NCI-H2171 treated with DMSO at 0.1 percent for 48 hours (cell line): ENCODE measurements around the gene RAB28.

ENCODE experiments used
- DNase-seq: peaks from one replicate; lab custom pipeline; 2025; lab: John Stamatoyannopoulos, UW

Gene RAB28

GRCh38 chr4:13509442-13509841, 25.3 kb upstream of the RAB28 start:
- DNase-seq, result no peak

- DNase-seq, result no peak
These were observed 20.2 kb upstream of the RAB28 start for GRCh38 chr4:13504374-13504773.

GRCh38 chr4:13498469-13498868, 14.3 kb upstream of the RAB28 start:
- no peak for DNase-seq

- DNase-seq, result no peak
These were observed 12.5 kb upstream of the RAB28 start for GRCh38 chr4:13496605-13497004.

GRCh38 chr4:13495753-13496152, 11.6 kb upstream of the RAB28 start:
- DNase-seq, result no peak

GRCh38 chr4:13493793-13494192, 9.7 kb upstream of the RAB28 start:
- no peak for DNase-seq

- DNase-seq, result no peak
These were observed 8.6 kb upstream of the RAB28 start for GRCh38 chr4:13492747-13493146.

- peak; percentile 51 for DNase-seq
These were observed 645 bp upstream of the RAB28 start for GRCh38 chr4:13484749-13485221.

- no peak for DNase-seq
These were observed 395 bp downstream of the RAB28 start for GRCh38 chr4:13483768-13484121.

GRCh38 chr4:13483136-13483767, 888 bp downstream of the RAB28 start:
- peak; percentile 19 for DNase-seq

GRCh38 chr4:13481569-13481968, 2.6 kb downstream of the RAB28 start:
- DNase-seq, result no peak

- no peak for DNase-seq
These were observed 5.4 kb downstream of the RAB28 start for GRCh38 chr4:13478707-13479106.

- DNase-seq, result no peak
These were observed 6.0 kb downstream of the RAB28 start for GRCh38 chr4:13478131-13478530.

- no peak for DNase-seq
These were observed 7.2 kb downstream of the RAB28 start for GRCh38 chr4:13476915-13477314.

- no peak for DNase-seq
These were observed 8.0 kb downstream of the RAB28 start for GRCh38 chr4:13476152-13476551.

- no peak for DNase-seq
These were observed 12.7 kb downstream of the RAB28 start for GRCh38 chr4:13471400-13471799.

GRCh38 chr4:13470379-13470778, 13.8 kb downstream of the RAB28 start:
- no peak for DNase-seq

GRCh38 chr4:13464973-13465372, 19.2 kb downstream of the RAB28 start:
- no peak for DNase-seq

- no peak for DNase-seq
These were observed 19.6 kb downstream of the RAB28 start for GRCh38 chr4:13464543-13464942.

- DNase-seq, result no peak
These were observed 22.8 kb downstream of the RAB28 start for GRCh38 chr4:13461191-13461905.

GRCh38 chr4:13455411-13455810, 28.7 kb downstream of the RAB28 start:
- DNase-seq, result no peak

- no peak for DNase-seq
These were observed 29.4 kb downstream of the RAB28 start for GRCh38 chr4:13454786-13455185.

- no peak for DNase-seq
These were observed 31.1 kb downstream of the RAB28 start for GRCh38 chr4:13452927-13453579.
